ENCODE data around the gene MED29. TPM values are rescaled to one million over a fixed set of nuclear protein-coding genes. Genes with fewer than 3 reads are reported as not detected.

The MED29 gene
- total and polyA plus RNA-seq, 2 of the 13 experiments (the other 11 are each of a cell fraction or from before 2014, with no cell fraction given) = 14.0 to 19.7 TPM

DNA sequence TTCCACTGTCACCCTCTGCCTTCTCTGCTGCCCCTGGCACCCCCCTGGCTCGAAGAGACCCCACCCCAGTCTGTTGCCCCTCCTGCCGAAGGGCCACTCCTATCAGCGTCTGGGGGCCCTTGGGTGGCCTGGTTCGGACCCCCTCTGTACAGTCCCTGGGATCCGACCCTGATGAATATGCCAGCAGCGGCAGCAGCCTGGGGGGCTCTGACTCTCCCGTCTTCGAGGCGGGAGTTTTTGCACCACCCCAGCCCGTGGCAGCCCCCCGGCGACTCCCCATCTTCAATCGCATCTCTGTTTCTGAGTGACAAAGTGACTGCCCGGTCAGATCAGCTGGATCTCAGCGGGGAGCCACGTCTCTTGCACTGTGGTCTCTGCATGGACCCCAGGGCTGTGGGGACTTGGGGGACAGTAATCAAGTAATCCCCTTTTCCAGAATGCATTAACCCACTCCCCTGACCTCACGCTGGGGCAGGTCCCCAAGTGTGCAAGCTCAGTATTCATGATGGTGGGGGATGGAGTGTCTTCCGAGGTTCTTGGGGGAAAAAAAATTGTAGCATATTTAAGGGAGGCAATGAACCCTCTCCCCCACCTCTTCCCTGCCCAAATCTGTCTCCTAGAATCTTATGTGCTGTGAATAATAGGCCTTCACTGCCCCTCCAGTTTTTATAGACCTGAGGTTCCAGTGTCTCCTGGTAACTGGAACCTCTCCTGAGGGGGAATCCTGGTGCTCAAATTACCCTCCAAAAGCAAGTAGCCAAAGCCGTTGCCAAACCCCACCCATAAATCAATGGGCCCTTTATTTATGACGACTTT, 17.4 kb downstream of the MED29 start (continued):
- no peak for TF ChIP-seq CBFB (CRISPR knock-in tag; IDR thresholded peaks at IDR 0.05)
- TF ChIP-seq ZC3H13 (CRISPR knock-in tag; IDR thresholded peaks at IDR 0.05) = peak; percentile 36; the same call in 1 of the 2 replicates
- TF ChIP-seq, protein P1, sequence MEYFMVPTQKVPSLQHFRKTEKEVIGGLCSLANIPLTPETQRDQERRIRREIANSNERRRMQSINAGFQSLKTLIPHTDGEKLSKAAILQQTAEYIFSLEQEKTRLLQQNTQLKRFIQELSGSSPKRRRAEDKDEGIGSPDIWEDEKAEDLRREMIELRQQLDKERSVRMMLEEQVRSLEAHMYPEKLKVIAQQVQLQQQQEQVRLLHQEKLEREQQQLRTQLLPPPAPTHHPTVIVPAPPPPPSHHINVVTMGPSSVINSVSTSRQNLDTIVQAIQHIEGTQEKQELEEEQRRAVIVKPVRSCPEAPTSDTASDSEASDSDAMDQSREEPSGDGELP (IDR thresholded peaks at IDR 0.05; ENCODE audit: borderline replicate concordance, low read depth) = peak; percentile 16; the same call in 1 of the 2 replicates
- TF ChIP-seq ZNF549 (CRISPR knock-in tag; IDR thresholded peaks at IDR 0.05) = no peak
- TF ChIP-seq SAP130 (CRISPR knock-in tag; IDR thresholded peaks at IDR 0.05; ENCODE audit: low read depth) = 0 out of 2 replicates have a peak, but pooled peaks have one; percentile 4

DNA sequence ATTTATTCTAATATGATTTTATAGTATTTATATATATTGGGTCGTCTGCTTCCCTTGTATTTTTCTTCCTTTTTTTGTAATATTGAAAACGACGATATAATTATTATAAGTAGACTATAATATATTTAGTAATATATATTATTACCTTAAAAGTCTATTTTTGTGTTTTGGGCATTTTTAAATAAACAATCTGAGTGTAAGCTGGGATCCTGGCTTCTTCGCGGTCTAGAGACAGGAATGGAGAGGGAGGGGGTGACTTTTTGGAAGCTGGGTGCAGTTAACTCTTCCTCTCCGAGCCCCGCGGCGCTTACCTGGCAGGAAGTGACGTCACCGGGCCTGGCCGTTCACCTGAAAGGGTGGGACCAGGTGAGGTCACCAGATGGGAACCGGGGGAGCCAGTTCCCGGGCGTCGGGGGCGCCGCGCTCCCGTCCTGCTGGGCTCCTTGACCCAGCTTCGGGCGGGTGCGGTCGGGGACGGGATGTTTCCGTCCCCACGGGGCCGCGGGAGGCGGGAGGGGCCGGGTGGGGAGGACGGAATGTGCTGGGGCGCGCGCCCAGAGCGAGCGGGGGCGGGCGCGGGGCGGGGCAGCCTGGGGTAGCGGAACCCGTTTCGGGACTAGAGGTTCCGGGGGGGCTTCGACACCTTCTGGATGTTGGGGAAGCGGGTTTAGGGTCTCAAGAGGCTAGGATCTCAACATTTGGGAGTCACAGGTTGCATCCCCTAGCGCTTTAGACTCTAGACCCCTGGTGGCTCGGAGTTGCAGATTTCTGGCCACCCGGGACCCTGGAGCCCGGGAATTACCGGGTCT, 18.2 kb downstream of the MED29 start:
- no peak overlapping the region for H2AFZ ChIP-seq (ENCODE audit: low read length)
- peaks cover 0 to 3% of the 10 kb centered on the region in 2 experiments; a peak in 1 of 5 replicates for H3K36me3 ChIP-seq (replicated peaks in 1 of 2; ENCODE audit: control insufficient read depth in 1 of 2, insufficient read depth in 2 of 2, low read length in 2 of 2)
- H4K20me1 ChIP-seq (ENCODE audit: insufficient read depth, low read length) = peaks cover 20% of the 10 kb centered on the region; the same call in 1 of the 2 replicates
- no peaks in the 10 kb centered on the region for H3K9me3 ChIP-seq (ENCODE audit: low read length)
- ATAC-seq = no peak
- intact Hi-C loops (cut with micrococcal nuclease; ENCODE audit: unreplicated experiment) = loop anchor here (5.0 to 10.0 kb wide), 3 partner anchors 67 to 287 kb away; partner anchors contain the start of genes EID2B and SAMD4B
- ChIA-PET CTCF (ENCODE audit: low intra/inter-chr PET ratio, low total read pairs) (interaction anchor here (5.1 kb wide), 1 partner anchor 12 kb away, joined by 127 read pairs; no protein-coding TSS in a partner anchor), POLR2A (interaction anchor here (2.2 to 5.8 kb wide), 3 partner anchors 12 to 27 kb away, joined by 15 to 117 read pairs (median 43); partner anchors contain the start of genes MED29, PAF1 and RPS16)
- peaks cover 39% of the 10 kb centered on the region for H3K79me2 ChIP-seq (ENCODE audit: insufficient read depth, low read length)
- peak overlapping the region; percentile 81 for H3K27ac ChIP-seq (ENCODE audit: extremely low read length, insufficient read depth, low read length)
- peak; percentile 61 for DNase-seq (ENCODE audit: low spot score)
- H3K27me3 ChIP-seq (ENCODE audit: control insufficient read depth in 1 of 2, insufficient read depth in 2 of 2, low read length in 2 of 2) = no peaks in the 10 kb centered on the region; a peak in 1 of 5 replicates
- 8% methylated on average over 10 of the region's 52 CpGs for WGBS (ENCODE audit: low lambda C conversion rate)
- peak overlapping the region; percentile 92 for H3K9ac ChIP-seq (ENCODE audit: insufficient read depth, low read depth, low read length)
- BruUV-seq (replicated peaks) = no TSS peak
- peaks cover 47% of the 10 kb centered on the region for H3K4me1 ChIP-seq (ENCODE audit: insufficient read depth, low read length)
- no peak for FAIRE-seq
- H3K4me2 ChIP-seq (ENCODE audit: low read depth, low read length) = peak overlapping the region; percentile 96
- H3K4me3 ChIP-seq (replicated peaks in 1 of 3; ENCODE audit: insufficient read depth in 1 of 3, low read depth in 2 of 3, low read length in 3 of 3) = peak overlapping the region; percentile 97 to 98 (median 97)
- in situ Hi-C loops (cut with HindIII; ENCODE audit: extremely low pct_ligation_motif_present, low pct_unique_long_range_greater_than_20kb) = no loop called here
- TF ChIP-seq NR3C1 (CRISPR knock-in tag; IDR thresholded peaks at IDR 0.05) (no peak), ZNF652 (CRISPR knock-in tag; IDR thresholded peaks at IDR 0.05; ENCODE audit: borderline replicate concordance, low read depth) (peak; percentile 71), ZNF383 (CRISPR knock-in tag; IDR thresholded peaks at IDR 0.05; ENCODE audit: borderline replicate concordance) (no peak), ZBTB7B (CRISPR knock-in tag; IDR thresholded peaks at IDR 0.05) (peak; percentile 29; the same call in 1 of the 2 replicates), HMGA1 (CRISPR knock-in tag; conservative IDR thresholded peaks at IDR 0.05) (no peak)
- TF ChIP-seq, protein P2, sequence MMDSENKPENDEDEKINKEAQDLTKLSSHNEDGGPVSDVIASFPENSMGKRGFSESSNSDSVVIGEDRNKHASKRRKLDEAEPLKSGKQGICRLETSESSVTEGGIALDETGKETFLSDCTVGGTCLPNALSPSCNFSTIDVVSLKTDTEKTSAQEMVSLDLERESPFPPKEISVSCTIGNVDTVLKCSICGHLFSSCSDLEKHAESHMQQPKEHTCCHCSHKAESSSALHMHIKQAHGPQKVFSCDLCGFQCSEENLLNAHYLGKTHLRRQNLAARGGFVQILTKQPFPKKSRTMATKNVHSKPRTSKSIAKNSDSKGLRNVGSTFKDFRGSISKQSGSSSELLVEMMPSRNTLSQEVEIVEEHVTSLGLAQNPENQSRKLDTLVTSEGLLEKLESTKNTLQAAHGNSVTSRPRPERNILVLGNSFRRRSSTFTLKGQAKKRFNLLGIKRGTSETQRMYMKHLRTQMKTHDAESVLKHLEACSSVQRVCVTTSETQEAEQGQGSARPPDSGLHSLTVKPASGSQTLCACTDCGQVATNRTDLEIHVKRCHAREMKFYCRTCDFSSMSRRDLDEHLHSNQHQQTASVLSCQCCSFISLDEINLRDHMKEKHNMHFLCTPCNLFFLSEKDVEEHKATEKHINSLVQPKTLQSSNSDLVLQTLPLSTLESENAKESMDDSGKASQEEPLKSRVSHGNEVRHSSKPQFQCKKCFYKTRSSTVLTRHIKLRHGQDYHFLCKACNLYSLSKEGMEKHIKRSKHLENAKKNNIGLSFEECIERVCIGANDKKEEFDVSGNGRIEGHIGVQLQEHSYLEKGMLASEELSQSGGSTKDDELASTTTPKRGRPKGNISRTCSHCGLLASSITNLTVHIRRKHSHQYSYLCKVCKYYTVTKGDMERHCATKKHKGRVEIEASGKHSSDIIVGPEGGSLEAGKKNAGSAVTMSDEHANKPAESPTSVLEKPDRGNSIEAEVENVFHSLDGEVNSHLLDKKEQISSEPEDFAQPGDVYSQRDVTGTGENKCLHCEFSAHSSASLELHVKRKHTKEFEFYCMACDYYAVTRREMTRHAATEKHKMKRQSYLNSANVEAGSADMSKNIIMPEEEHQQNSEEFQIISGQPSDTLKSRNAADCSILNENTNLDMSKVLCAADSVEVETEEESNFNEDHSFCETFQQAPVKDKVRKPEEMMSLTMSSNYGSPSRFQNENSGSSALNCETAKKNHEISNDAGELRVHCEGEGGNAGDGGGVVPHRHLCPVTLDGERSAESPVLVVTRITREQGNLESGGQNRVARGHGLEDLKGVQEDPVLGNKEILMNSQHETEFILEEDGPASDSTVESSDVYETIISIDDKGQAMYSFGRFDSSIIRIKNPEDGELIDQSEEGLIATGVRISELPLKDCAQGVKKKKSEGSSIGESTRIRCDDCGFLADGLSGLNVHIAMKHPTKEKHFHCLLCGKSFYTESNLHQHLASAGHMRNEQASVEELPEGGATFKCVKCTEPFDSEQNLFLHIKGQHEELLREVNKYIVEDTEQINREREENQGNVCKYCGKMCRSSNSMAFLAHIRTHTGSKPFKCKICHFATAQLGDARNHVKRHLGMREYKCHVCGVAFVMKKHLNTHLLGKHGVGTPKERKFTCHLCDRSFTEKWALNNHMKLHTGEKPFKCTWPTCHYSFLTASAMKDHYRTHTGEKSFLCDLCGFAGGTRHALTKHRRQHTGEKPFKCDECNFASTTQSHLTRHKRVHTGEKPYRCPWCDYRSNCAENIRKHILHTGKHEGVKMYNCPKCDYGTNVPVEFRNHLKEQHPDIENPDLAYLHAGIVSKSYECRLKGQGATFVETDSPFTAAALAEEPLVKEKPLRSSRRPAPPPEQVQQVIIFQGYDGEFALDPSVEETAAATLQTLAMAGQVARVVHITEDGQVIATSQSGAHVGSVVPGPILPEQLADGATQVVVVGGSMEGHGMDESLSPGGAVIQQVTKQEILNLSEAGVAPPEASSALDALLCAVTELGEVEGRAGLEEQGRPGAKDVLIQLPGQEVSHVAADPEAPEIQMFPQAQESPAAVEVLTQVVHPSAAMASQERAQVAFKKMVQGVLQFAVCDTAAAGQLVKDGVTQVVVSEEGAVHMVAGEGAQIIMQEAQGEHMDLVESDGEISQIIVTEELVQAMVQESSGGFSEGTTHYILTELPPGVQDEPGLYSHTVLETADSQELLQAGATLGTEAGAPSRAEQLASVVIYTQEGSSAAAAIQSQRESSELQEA (CRISPR knock-in tag; IDR thresholded peaks at IDR 0.05; ENCODE audit: not compliant biosample characterization) = peak; percentile 67

All from HepG2 (cell line).